HG03175 (cell line): Measurements from ENCODE around the gene MGAT4C.
A peak's percentile ranks its signal among the peaks of the same experiment; 100 is the strongest.
"Not testable (repeated sequence)": the region's sequence is repeated elsewhere in the genome, so short reads cannot be mapped to it uniquely, and the experiment has no call there.

Experiments
- ATAC-seq: cut with Tn5 transposase; IDR thresholded peaks from one replicate; pipeline ENCODE4 v1.9.1; 2021; ENCODE audit warnings: mild to moderate bottlenecking, moderate library complexity; ENCODE audit not compliant: unreplicated experiment

MGAT4C gene

DNA sequence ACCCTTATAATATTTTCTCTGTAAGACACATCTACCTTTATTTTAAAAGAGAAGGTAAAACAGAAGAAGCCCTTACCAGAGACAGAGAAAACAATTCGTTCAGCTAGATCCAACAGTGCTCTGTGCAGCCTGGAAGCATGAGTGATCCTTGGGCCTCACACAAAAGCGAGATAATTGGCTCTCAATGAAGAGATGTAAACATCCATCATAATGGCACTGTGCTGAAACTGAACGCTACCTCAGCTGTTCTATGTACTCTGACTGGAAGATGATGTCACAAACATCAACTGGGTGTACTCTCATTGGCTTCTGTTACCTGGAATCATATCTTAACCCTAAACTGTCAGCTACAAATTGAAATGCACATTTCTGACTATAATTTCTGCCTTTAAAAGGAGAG lies at the start of gene MGAT4C:
MGAT4C (minus strand) TSS at position 229 of the 400 bp plus-strand sequence.
- no peak for ATAC-seq

GRCh38 chr12:86296396-86296795 lies 40.2 kb upstream of the MGAT4C start:
- ATAC-seq: not testable (repeated sequence)

GRCh38 chr12:86293682-86294240 lies 37.6 kb upstream of the MGAT4C start:
- ATAC-seq: no peak

- ATAC-seq: no peak
Measured at GRCh38 chr12:86292480-86292879, 36.3 kb upstream of the MGAT4C start.

GRCh38 chr12:86290615-86291014 lies 34.4 kb upstream of the MGAT4C start:
- ATAC-seq: no peak

- ATAC-seq: no peak
Measured at GRCh38 chr12:86286119-86286518, 29.9 kb upstream of the MGAT4C start.

- no peak for ATAC-seq
Measured at GRCh38 chr12:86283620-86284019, 27.4 kb upstream of the MGAT4C start.

DNA sequence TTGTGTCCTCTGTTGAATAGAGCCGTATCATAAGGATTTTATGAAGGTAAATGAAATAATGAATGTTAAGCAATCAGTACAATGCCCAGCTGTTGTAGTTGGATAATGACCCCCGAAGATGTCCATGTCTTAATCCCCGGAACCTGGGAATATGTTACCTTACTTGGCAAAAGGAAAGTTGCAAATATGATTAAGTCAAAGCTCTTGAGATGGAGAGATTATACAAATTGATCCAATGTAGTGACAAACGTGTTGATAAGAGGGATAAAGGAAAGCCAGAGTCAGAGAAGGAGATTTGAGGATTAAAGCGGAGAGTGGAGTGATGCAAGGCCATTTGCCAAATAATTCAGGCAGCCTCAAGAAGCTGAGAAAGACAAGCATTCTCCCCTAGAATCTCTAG lies 19.2 kb upstream of the MGAT4C start:
- no peak for ATAC-seq

GRCh38 chr12:86265329-86265695 lies 9.1 kb upstream of the MGAT4C start:
- ATAC-seq: no peak

- ATAC-seq: no peak
Measured at GRCh38 chr12:86264451-86265328, 8.5 kb upstream of the MGAT4C start.

DNA sequence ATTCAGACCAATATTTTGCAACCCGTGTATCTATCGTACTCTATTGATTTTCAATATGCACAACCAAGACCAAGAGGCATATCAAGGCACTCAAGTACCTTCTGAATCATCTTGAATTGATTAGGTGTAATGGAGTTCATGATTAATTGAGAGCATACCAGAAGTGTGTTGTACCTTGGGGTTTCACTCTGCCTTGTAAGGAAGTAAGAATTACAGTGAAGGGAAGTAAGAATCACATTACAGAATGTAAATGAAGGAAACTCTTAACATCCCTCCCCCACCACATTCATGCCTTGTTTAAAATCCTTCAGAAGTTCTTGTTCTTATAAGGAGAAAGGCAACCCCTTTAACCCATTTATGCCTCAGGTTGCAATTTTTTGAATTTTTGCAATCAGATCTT lies 5.4 kb upstream of the MGAT4C start:
- no peak for ATAC-seq

DNA sequence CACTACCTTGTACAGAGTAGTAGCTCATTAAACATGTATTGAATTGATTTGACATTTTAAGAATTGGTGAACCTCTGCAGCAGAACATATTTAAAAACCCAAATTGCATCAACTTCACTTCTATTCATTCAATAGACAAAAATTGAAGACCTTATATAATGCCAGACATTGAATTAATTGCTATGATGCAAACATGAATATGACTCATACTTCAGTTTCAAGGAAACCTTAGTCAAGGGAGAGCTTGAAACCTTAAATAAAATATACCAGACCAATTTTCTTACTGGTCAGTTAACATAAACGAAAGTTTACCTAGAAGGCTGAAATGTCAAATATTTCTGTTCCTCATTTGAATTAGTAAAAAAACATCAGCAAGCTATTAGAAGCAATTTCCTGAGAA lies 5.0 kb upstream of the MGAT4C start:
- no peak for ATAC-seq

DNA sequence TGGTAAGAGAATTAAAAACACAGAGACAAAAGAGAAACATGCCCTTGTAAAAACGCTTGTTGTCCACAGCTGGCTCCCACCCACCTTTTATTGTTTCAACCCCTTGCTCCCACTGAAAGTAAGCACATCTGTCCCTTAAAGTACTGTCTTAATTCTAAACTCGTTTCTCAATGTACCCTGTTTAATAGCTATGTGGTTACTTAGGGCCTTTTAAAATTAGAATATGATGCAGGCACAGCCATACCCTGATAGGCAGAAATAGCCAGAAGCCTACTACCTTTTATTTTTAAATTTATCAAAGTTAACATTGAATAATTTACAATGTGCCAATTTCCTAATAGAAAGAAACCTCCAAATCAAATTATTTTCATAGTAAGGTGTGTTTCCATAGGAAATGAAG lies 4.0 kb upstream of the MGAT4C start:
- no peak for ATAC-seq

DNA sequence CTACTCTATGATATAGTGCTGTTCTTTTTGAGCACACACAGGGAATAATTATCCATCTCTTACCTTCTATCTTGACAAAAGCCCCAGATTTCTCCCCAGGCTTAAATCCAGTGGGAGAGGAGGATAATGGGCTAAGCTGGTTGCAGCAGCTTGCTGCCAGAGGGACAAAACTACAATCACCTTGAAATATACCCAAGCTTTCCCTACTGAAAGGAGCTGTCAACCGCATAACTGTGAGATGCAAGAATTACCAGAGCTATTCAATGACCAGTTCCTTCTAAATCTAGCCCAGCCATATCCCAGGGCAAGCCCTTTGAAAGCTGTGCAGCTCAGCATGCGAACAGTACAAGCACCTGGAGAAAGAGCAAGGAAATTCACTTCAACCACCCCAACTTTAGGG lies 943 bp upstream of the MGAT4C start:
- no peak for ATAC-seq

DNA sequence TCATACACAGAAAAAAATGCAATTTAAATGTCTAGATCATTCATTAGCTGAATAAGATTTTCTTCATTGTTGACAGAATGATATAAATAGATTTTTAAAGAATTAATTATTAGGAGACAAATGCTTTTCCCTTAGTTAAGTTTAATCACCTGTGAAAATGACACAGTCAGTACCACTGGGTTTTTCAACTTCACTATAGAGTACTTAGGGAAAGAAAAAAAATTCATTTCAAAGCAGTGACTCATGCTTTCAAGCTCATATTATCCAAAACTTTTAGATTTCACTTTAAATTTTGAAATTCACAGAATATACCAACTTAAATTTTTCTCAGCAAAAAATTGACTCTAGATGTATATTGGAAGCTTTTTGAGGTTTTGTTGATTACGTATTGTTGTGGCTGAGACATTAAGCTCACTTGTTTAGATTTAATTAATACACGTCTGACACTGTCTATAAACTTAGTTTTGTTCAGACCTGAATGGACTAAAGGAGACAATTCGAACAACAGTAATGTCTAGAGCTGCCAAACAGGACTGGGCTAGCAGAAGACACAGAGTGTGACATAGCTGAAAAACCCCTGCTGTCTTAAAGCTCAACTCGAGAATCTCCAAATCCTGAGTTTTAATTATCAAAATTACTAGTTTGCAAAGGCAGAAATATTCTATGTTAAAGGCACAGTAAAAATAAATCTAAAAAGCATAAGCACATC lies 1.6 kb downstream of the MGAT4C start:
- no peak for ATAC-seq

DNA sequence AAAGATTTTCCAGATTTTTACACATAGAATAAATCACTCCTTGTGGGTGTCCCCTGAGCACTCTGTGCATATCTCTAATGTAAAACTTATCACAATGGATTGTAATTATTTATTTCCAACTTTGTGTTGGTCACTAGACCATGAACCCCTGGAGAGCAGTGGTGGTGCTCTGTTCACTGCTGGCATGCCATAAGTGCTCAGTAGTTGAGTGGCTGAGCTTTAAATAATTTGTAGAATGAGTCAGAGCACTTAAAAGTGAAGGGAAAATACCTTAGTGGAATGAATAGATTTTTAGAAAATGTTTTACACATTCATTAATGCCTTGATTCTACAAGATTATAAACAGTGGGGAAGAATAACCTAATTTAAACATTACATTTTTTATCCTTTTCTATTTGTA lies 6.3 kb downstream of the MGAT4C start:
- peak; percentile 59 for ATAC-seq

GRCh38 chr12:86249276-86249675 lies 6.9 kb downstream of the MGAT4C start:
- ATAC-seq: no peak

GRCh38 chr12:86247871-86248270 lies 8.3 kb downstream of the MGAT4C start:
- no peak for ATAC-seq

DNA sequence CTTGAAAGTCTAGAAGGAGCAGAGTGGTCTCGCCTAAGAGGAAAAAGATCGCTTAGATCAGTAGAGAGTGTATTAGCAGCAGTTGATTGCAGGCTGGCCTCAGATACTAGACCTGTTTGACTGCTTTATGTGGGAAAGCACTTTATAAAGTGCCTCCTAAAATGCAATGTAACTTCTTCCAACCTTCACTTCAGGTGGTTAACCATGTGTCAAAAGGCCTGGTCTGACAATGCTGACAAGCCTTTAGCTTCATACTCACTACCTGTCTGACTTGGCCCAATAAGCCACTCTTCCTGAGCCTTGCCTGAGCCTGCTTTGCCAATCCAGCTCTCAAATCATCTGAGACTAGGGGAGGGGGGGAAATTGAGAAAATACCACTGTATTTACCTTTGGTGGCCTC lies 14.6 kb downstream of the MGAT4C start:
- no peak for ATAC-seq

DNA sequence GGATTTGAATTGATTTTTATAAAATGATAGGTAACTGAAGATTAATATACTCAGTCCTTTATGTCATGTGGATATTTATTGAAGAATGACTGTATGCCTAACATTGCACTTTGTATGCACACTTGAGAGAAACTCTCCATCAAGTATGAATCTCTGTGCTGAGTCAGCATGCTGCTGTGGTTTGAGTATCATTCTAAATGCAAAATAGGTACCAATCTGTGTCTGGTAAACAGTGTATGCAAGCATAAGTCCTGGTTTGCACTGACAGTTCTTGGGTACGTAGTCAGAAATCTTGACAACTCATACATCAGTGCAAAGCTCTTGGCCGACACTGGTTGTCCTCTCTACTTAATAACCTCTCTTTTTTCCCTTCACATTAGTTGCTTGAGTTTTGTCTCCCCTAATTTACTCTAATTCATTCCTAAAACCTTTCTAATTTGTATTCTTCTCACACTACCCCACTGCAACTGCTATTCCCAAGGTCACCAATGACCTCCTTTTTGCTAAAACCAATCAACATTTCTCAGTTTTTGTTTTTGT lies 21.8 kb downstream of the MGAT4C start:
- no peak for ATAC-seq

GRCh38 chr12:86233126-86233525 lies 23.1 kb downstream of the MGAT4C start:
- ATAC-seq: no peak
